Heart right ventricle (tissue), 16 donors: ENCODE data around the gene PIGN. TPM values are rescaled to one million over a fixed set of nuclear protein-coding genes. Genes with fewer than 3 reads are reported as not detected.

ENCODE experiments used
- ATAC-seq, 8 donors: fragments of 200-7000 bp; cut with Tn5 transposase; one replicate each; pipeline ENCODE4 v1.9.1; 2020; ENCODE audit warnings: mild to moderate bottlenecking in 8 of 8, moderate library complexity in 8 of 8, moderate number of reproducible peaks in 1 of 8
- DNase-seq, 2 donors: peaks; one replicate each; pipeline ENCODE4 v3.0.0-alpha.2; 2020
- H3K27ac ChIP-seq, 10 donors: fragments of 200-600 bp; sonication (generic) in 2 of 10; one replicate each; pipeline versions ENCODE4 v1.5.0 to v1.8.0; 2020 to 2022; ENCODE audit warnings: mild to moderate bottlenecking in 3 of 10
- H3K27me3 ChIP-seq, 7 donors: fragments of 200-600 bp; one replicate each; pipeline ENCODE4 v1.8.0; 2021 to 2022; ENCODE audit warnings: mild to moderate bottlenecking in 2 of 7
- H3K36me3 ChIP-seq, 9 donors: fragments of 200-600 bp; sonication (generic) in 1 of 9; one replicate each; pipeline versions ENCODE4 v1.5.0 to v1.8.0; 2020 to 2022; ENCODE audit warnings: mild to moderate bottlenecking in 2 of 9
- H3K4me1 ChIP-seq, 9 donors: fragments of 200-600 bp; sonication (generic) in 1 of 9; one replicate each; pipeline versions ENCODE4 v1.5.0 to v1.8.0; 2020 to 2022; ENCODE audit warnings: mild to moderate bottlenecking in 4 of 9
- H3K4me3 ChIP-seq, 10 donors: fragments of 200-600 bp; sonication (generic) in 2 of 10; one replicate each; pipeline versions ENCODE4 v1.5.0 to v1.8.0; 2020 to 2022; ENCODE audit warnings: mild to moderate bottlenecking in 7 of 10, moderate library complexity in 2 of 10
- H3K9me3 ChIP-seq, 11 donors: fragments of 200-600 bp in 10 of 11; sonication (generic) in 2 of 11; one replicate each; pipeline versions ENCODE4 v1.5.0 to v1.8.0; 2013 to 2022; ENCODE audit warnings: mild to moderate bottlenecking in 2 of 11, control low read depth in 1 of 11, moderate library complexity in 1 of 11
- CTCF ChIP-seq, 9 donors: fragments of 200-600 bp; sonication (generic) in 2 of 9; IDR thresholded peaks; one replicate each; pipeline versions ENCODE4 v1.5.0 to v1.8.0; 2021 to 2022; ENCODE audit warnings: antibody characterized with exemption in 9 of 9, mild to moderate bottlenecking in 5 of 9, moderate library complexity in 1 of 9
- WGBS, 2 donors: extraction: QIAGEN DNeasy Blood & Tissue Kit; methylation state at CpG; one replicate each; pipeline ENCODE4 v1.1.7; 2013; ENCODE audit warnings: inconsistent platforms in 1 of 2; 5-methylcytosine and 5-hydroxymethylcytosine counted together
- intact Hi-C, 10 donors: fragments of 100-400 bp; cut with DNase I; formaldehyde crosslinking; loops; one replicate each; pipeline versions ENCODE4 v1.11.1 to v1.14.2; 2022
- polyA plus RNA-seq, 2 donors: library from polyadenylated mRNA; stranded (reverse); fragments of 200-250 nt; gene quantifications; one replicate each; pipeline ENCODE4 v1.2.3, GENCODE V29; 2013
- total RNA-seq, 10 donors: library from RNA; stranded (reverse); fragmentation: NEBNext Ultra II Directional in 3 of 10; extraction: Animal tissue kit (Norgen Biotek cat#: 25700) in 3 of 10; gene quantifications; one replicate each; pipeline versions ENCODE4 v1.2.1 to v1.2.4, GENCODE V29; 2021 to 2023
- donor health status: Arrhythmogenic right ventricular cardiomyopathy.
- donor health status: ischemic (EF 13 %, LVEDD 7.1; RV severe dilation, severe dysfunction).
- donor health status: healthy with polysubstance abuse.
- donor health status: DM: no; HTN: yes; CAD: no.
- donor health status: DM: no; HTN: no; CAD: no.
- donor health status: ischemic (EF 25% LVEDD 6.9; RV normal size, moderate dysfunction).
- donor health status: ischemic (EF 25% LVEDD 5.7; RV mildly dilated, moderate dysfunction).
- donor health status: healthy.
- donor health status: DM: yes; HTN: yes; CAD: no.
- donor health status: Ischemic cardiomyopathy.
- donor health status: ischemic (EF 35%, LVEDD 5.7; RV mildly dilated, moderate dysfunction).
- donor health status: nonischemic (EF 11% LVEDD 7.7; RV severe dilation, severe dysfunction).
- donor health status: DM: yes; HTN: yes; CAD: no.
- donor health status: PGD.
- donor health status: ischemic (EF 29% LVEDD 5.4; RV normal size, mild dysfunction).
- donor health status: nonischemic (EF 23%, LVEDD 6.1; RV moderate dilation, normal function).

The PIGN gene
- total and polyA plus RNA-seq, 12 donors = 4.4 to 31.6 (median 19.7) TPM

GRCh38 chr18:62224229-62224628 lies 37.4 kb upstream of the PIGN start:
- TF ChIP-seq CTCF (IDR thresholded peaks at IDR 0.05) = no peak
- H3K27me3 ChIP-seq = no peaks in the 10 kb centered on the region
- WGBS, 2 donors = 98% methylated on average over 2 of the region's 2 CpGs
- intact Hi-C loops = no loop called here
- peaks cover 0 to 14% (median 3%) of the 10 kb centered on the region in 11 donors for H3K9me3 ChIP-seq
- no peak overlapping the region for H3K27ac ChIP-seq
- peaks cover 0 to 89% (median 31%) of the 10 kb centered on the region in 9 donors for H3K36me3 ChIP-seq
- no peak for ATAC-seq
- no peak overlapping the region for H3K4me3 ChIP-seq
- no peaks in the 10 kb centered on the region for H3K4me1 ChIP-seq
- no peak for DNase-seq

GRCh38 chr18:62214790-62215189 lies 27.9 kb upstream of the PIGN start:
- DNase-seq (no peak), ATAC-seq (no peak)
- TF ChIP-seq CTCF (IDR thresholded peaks at IDR 0.05) = no peak
- intact Hi-C loops = no loop called here
- 70 to 75% methylated on average over 1 of the region's 1 CpG for WGBS, 2 donors
- Histone ChIP-seq H3K4me1 (peaks cover 0 to under 1% (median 0%) of the 10 kb centered on the region in 9 donors), H3K4me3 (no peak overlapping the region), H3K27me3 (no peaks in the 10 kb centered on the region), H3K9me3 (no peaks in the 10 kb centered on the region), H3K36me3 (peaks cover 0 to 53% (median 5%) of the 10 kb centered on the region in 9 donors), H3K27ac (no peak overlapping the region)

GRCh38 chr18:62211325-62211828 lies 24.5 kb upstream of the PIGN start:
- Histone ChIP-seq H3K27me3 (no peaks in the 10 kb centered on the region), H3K27ac (no peak overlapping the region), H3K36me3 (peaks cover 0 to 51% (median 5%) of the 10 kb centered on the region in 9 donors), H3K4me1 (peaks cover 0 to 14% (median 0%) of the 10 kb centered on the region in 9 donors), H3K9me3 (no peaks in the 10 kb centered on the region), H3K4me3 (no peak overlapping the region)
- DNase-seq = no peak
- no peak for ATAC-seq
- intact Hi-C loops = loop anchor here in 1 of 10 donors (2.0 kb wide), 1 partner anchor 17 kb away; no protein-coding TSS in a partner anchor
- no peak for TF ChIP-seq CTCF (IDR thresholded peaks at IDR 0.05)

GRCh38 chr18:62210138-62210537 lies 23.3 kb upstream of the PIGN start:
- peaks cover 0 to 39% (median 5%) of the 10 kb centered on the region in 9 donors for H3K36me3 ChIP-seq
- intact Hi-C loops = loop anchor here in 1 of 10 donors (2.0 kb wide), 1 partner anchor 19 kb away; no protein-coding TSS in a partner anchor
- H3K4me3 ChIP-seq = no peak overlapping the region
- no peak for DNase-seq
- H3K27ac ChIP-seq = no peak overlapping the region
- H3K9me3 ChIP-seq = no peaks in the 10 kb centered on the region
- 98 to 100% methylated on average over 1 of the region's 1 CpG for WGBS, 2 donors
- no peak for ATAC-seq
- peaks cover 0 to 14% (median 0%) of the 10 kb centered on the region in 9 donors for H3K4me1 ChIP-seq
- no peaks in the 10 kb centered on the region for H3K27me3 ChIP-seq
- TF ChIP-seq CTCF (IDR thresholded peaks at IDR 0.05) = no peak
